ENCODE data around the gene HMCN2.

The HMCN2 gene

DNA sequence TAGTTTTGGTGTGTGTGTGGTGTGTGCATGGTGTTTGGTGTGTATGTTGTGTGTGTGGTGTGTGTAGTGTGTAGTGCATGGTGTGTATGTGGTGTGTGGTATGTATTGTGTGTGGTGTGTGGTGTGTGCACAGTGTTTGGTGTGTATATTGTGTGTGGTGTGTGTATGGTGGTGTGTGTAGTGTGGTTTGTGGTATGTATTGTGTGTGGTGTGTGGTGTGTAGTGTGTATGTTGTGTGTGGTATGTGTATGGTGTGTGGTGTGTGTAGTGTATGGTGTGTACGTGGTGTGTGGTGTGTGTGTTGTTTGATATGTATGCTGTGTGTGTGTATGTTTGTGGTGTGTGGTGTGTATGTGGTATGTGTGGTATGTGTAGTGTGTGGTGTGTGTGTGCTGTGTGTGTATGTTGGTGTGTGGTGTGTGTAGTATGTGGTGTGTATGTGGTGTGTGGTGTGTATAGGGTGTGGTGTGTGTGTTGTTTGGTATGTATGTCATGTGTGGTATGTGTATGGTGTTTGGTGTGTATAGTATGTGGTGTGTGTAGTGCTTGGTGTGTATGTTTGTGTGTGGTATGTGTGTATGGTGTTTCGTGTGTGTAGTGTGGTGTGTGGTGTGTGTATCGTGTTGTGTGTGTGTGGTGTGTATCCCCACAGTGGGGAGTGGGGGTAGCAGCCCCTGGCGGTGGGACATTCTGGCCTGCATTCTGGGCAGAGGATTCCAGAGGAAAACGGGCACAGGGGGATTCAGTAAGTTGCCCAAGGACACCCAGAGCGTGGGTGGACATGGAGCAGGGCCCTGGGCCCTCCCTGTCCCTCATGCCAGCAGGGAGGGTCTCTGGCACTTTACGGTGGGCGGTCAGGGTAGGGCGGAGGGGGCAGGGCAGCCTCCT, 79.7 kb downstream of the HMCN2 start:
- H3K4me3 ChIP-seq (ENCODE audit: low read depth in 1 of 2, low read length in 2 of 2), result no peak overlapping the region

DNA sequence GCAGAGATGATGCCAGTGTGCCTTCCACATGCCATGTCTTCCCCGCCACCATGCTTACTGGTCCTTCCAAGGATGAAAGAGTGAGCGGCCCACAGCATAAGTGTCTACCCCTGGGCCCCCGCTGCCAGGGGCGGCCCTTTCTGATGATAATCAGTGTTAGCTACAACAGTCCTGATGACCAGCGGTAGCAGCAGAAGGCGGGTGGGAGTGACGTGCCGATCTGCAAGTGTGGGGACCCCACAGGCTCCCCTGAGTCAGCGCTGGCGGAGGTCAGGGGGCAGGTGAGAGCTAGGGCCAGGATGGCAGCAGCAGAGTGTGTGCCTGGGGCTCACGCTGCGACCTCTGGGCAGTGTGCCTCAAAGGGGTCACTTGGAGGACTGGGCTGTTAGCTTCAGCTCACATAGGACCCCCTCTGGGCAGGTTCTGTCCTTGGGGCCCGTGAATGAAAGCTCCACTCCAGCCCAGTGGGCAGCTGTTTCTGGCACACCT, 80.4 kb downstream of the HMCN2 start:
- H3K27ac ChIP-seq (ENCODE audit: low read depth, low read length), result no peak overlapping the region
- H3K27me3 ChIP-seq (ENCODE audit: control insufficient read depth in 1 of 2, insufficient read depth in 2 of 2, low read length in 2 of 2), result no peaks in the 10 kb centered on the region
- H3K36me3 ChIP-seq (ENCODE audit: insufficient read depth, low read length), result peaks cover 3% of the 10 kb centered on the region
- H3K4me3 ChIP-seq (ENCODE audit: low read depth in 1 of 2, low read length in 2 of 2), result no peak overlapping the region
- H3K9ac ChIP-seq (ENCODE audit: low read length), result no peak overlapping the region
- H3K9me3 ChIP-seq (ENCODE audit: low read length), result no peaks in the 10 kb centered on the region
- no peaks in the 10 kb centered on the region for H3K4me1 ChIP-seq (ENCODE audit: insufficient read depth, low read length)

More for the DNA sequence above, 79.7 kb downstream of the HMCN2 start:
- no peak overlapping the region for H3K27ac ChIP-seq (ENCODE audit: low read depth, low read length)
- H3K9me3 ChIP-seq (ENCODE audit: low read length), result no peaks in the 10 kb centered on the region
- H3K36me3 ChIP-seq (ENCODE audit: insufficient read depth, low read length), result no peaks in the 10 kb centered on the region
- H3K9ac ChIP-seq (ENCODE audit: low read length), result no peak overlapping the region
- no peaks in the 10 kb centered on the region for H3K4me1 ChIP-seq (ENCODE audit: insufficient read depth, low read length)
- no peaks in the 10 kb centered on the region for H3K27me3 ChIP-seq (ENCODE audit: control insufficient read depth in 1 of 2, insufficient read depth in 2 of 2, low read length in 2 of 2)

DNA sequence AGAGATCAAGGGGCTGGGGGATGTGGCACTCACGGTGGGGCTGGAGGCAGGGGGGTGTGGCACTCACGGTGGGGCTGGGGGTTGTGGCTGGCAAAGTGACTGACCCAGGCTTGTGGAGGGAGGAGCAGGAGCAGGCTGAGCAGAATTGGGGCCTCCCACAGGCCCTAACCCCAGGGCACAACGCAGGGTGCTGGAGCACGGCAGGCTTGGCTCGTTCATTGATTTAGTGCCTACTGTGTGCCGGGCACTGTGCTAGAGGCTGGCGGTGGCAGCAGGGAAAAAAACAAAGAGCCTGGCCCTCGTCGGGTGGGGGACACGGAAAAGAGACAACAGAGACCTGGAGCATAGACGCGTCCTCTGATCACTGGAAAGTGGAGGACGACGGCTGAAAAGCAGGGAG, 80.9 kb downstream of the HMCN2 start:
- H3K36me3 ChIP-seq (ENCODE audit: insufficient read depth, low read length), result peaks cover 8% of the 10 kb centered on the region
- H3K4me3 ChIP-seq (ENCODE audit: low read depth in 1 of 2, low read length in 2 of 2), result no peak overlapping the region
- H3K4me1 ChIP-seq (ENCODE audit: insufficient read depth, low read length), result no peaks in the 10 kb centered on the region
- H3K9ac ChIP-seq (ENCODE audit: low read length), result no peak overlapping the region
- no peak overlapping the region for H3K27ac ChIP-seq (ENCODE audit: low read depth, low read length)
- H3K27me3 ChIP-seq (ENCODE audit: control insufficient read depth in 1 of 2, insufficient read depth in 2 of 2, low read length in 2 of 2), result no peaks in the 10 kb centered on the region
- H3K9me3 ChIP-seq (ENCODE audit: low read length), result no peaks in the 10 kb centered on the region

DNA sequence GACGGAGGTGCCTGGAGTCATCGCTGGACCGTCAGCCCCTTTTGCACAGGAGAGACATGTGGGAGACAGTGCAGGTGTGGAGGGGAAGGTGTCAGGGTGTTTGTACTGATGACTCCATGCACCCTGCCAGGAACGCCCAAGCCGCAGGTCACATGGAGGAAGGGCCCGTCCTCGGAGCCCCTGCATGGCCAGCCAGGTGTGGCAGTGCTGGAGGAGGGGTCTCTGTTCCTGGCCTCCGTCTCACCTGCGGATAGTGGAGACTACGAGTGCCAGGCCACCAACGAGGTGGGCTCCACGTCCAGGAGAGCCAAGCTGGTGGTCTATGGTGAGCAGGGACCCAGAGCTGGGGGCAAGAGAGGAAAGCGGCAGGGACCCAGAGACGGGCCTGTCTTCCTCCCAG, 81.5 kb downstream of the HMCN2 start:
- Histone ChIP-seq H3K27ac (ENCODE audit: low read depth, low read length) (no peak overlapping the region), H3K4me1 (ENCODE audit: insufficient read depth, low read length) (no peaks in the 10 kb centered on the region), H3K9ac (ENCODE audit: low read length) (no peak overlapping the region), H3K9me3 (ENCODE audit: low read length) (no peaks in the 10 kb centered on the region), H3K4me3 (ENCODE audit: low read depth in 1 of 2, low read length in 2 of 2) (no peak overlapping the region), H3K27me3 (ENCODE audit: control insufficient read depth in 1 of 2, insufficient read depth in 2 of 2, low read length in 2 of 2) (no peaks in the 10 kb centered on the region), H3K36me3 (ENCODE audit: insufficient read depth, low read length) (peaks cover 11% of the 10 kb centered on the region)

DNA sequence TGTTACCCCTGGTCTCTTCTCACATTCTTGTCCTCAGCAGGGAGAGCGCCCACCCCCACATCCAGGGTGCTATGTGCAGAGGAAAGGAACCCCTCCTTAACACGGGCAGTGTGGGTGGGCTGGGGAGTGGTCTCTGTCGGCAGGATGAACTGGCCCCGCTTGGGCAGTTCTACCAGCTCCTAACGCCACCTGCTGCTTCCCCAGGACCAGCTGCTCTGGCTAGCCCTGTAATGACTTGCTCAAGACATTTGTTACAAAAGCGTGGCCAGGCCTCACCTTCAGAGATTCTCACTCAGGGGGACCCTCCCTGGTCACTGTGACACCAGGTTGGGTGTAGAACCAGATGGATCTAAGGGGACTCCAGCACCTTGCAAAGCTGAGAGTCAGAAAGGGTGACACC, 82.4 kb downstream of the HMCN2 start:
- H3K36me3 ChIP-seq (ENCODE audit: insufficient read depth, low read length), result peaks cover 14% of the 10 kb centered on the region
- H3K27me3 ChIP-seq (ENCODE audit: control insufficient read depth in 1 of 2, insufficient read depth in 2 of 2, low read length in 2 of 2), result no peaks in the 10 kb centered on the region
- H3K9me3 ChIP-seq (ENCODE audit: low read length), result no peaks in the 10 kb centered on the region
- no peak overlapping the region for H3K27ac ChIP-seq (ENCODE audit: low read depth, low read length)
- no peak overlapping the region for H3K4me3 ChIP-seq (ENCODE audit: low read depth in 1 of 2, low read length in 2 of 2)
- no peak overlapping the region for H3K9ac ChIP-seq (ENCODE audit: low read length)
- no peaks in the 10 kb centered on the region for H3K4me1 ChIP-seq (ENCODE audit: insufficient read depth, low read length)

DNA sequence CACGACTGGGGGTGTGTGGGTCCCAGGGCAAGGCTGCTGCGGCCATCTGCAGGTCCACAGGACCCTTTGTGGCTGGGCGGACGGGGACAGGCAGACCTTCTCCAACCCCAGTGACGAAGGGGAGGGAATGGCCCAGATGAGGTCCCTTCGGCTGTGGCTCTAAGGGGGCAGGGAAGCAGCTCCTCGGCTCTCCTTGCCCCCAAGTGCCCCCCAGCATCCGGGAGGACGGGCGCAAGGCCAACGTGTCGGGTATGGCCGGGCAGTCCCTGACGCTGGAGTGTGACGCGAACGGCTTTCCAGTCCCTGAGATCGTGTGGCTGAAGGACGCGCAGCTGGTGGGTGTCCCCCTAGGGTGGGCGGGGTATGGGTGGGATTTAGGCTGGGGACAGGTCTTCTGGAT, 82.8 kb downstream of the HMCN2 start:
- Histone ChIP-seq H3K27ac (ENCODE audit: low read depth, low read length) (no peak overlapping the region), H3K36me3 (ENCODE audit: insufficient read depth, low read length) (peaks cover 18% of the 10 kb centered on the region)

DNA sequence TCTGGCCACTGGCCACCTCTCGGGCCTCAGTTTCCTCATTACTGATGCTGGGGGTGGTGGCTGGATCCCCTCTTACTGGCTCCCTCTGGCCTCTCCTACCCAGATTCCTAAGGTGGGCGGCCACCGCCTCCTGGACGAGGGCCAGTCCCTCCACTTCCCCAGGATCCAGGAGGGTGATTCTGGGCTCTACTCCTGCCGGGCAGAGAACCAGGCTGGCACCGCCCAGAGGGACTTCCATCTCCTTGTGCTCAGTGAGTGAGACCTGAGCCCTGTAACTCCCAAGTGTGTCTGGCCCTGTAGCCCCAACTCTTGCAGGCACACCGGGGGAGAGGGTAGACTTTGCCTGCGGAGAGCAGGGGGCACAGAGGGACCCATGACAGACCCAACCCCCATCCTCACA, 83.3 kb downstream of the HMCN2 start:
- Histone ChIP-seq H3K4me1 (ENCODE audit: insufficient read depth, low read length) (no peaks in the 10 kb centered on the region), H3K9ac (ENCODE audit: low read length) (no peak overlapping the region), H3K27ac (ENCODE audit: low read depth, low read length) (no peak overlapping the region), H3K4me3 (ENCODE audit: low read depth in 1 of 2, low read length in 2 of 2) (no peak overlapping the region), H3K27me3 (ENCODE audit: control insufficient read depth in 1 of 2, insufficient read depth in 2 of 2, low read length in 2 of 2) (no peaks in the 10 kb centered on the region), H3K36me3 (ENCODE audit: insufficient read depth, low read length) (peaks cover 21% of the 10 kb centered on the region), H3K9me3 (ENCODE audit: low read length) (no peaks in the 10 kb centered on the region)

More for the DNA sequence above, 82.8 kb downstream of the HMCN2 start:
- Histone ChIP-seq H3K4me3 (ENCODE audit: low read depth in 1 of 2, low read length in 2 of 2) (no peak overlapping the region), H3K27me3 (ENCODE audit: control insufficient read depth in 1 of 2, insufficient read depth in 2 of 2, low read length in 2 of 2) (no peaks in the 10 kb centered on the region), H3K9me3 (ENCODE audit: low read length) (no peaks in the 10 kb centered on the region), H3K9ac (ENCODE audit: low read length) (no peak overlapping the region), H3K4me1 (ENCODE audit: insufficient read depth, low read length) (no peaks in the 10 kb centered on the region)

DNA sequence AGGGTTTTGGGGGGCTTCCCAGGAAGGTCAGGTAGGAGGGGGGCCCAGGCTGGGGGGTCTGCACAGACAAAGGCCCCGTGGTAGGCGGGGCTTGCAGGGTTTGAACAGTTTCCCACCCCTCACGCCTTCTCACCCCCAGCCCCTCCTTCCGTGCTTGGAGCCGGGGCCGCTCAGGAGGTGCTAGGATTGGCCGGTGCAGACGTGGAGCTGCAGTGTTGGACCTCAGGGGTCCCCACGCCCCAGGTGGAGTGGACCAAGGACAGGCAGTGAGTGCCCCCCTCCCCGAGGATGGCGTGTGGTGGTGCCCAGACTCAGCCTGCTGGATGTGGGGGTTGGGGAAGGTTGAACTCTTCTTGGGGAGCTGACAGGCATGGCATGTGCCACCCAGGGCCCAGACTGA, 83.8 kb downstream of the HMCN2 start:
- Histone ChIP-seq H3K9ac (ENCODE audit: low read length) (no peak overlapping the region), H3K4me3 (ENCODE audit: low read depth in 1 of 2, low read length in 2 of 2) (no peak overlapping the region), H3K27me3 (ENCODE audit: control insufficient read depth in 1 of 2, insufficient read depth in 2 of 2, low read length in 2 of 2) (no peaks in the 10 kb centered on the region), H3K27ac (ENCODE audit: low read depth, low read length) (no peak overlapping the region), H3K9me3 (ENCODE audit: low read length) (no peaks in the 10 kb centered on the region), H3K36me3 (ENCODE audit: insufficient read depth, low read length) (peaks cover 21% of the 10 kb centered on the region), H3K4me1 (ENCODE audit: insufficient read depth, low read length) (no peaks in the 10 kb centered on the region)

DNA sequence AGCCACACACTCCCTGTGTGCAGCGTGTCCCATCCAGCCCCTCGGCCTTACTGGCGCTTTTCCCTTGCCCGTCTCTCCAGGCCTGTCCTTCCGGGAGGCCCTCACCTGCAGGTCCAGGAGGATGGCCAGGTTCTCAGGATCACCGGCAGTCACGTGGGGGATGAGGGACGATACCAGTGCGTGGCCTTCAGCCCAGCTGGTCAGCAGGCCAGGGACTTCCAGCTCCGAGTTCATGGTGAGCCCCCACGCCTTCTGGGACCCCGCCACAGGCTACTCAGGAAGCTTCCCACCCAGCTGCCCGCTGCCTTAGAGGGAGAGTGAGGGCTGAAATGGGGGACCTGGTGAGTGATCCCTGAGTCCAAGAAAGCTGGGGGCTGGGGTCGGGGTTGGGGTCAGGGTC, 85.8 kb downstream of the HMCN2 start:
- peaks cover 35% of the 10 kb centered on the region for H3K36me3 ChIP-seq (ENCODE audit: insufficient read depth, low read length)
- H3K4me3 ChIP-seq (ENCODE audit: low read depth in 1 of 2, low read length in 2 of 2), result no peak overlapping the region
- no peak overlapping the region for H3K27ac ChIP-seq (ENCODE audit: low read depth, low read length)
- H3K4me1 ChIP-seq (ENCODE audit: insufficient read depth, low read length), result no peaks in the 10 kb centered on the region
- H3K9ac ChIP-seq (ENCODE audit: low read length), result no peak overlapping the region
- H3K9me3 ChIP-seq (ENCODE audit: low read length), result no peaks in the 10 kb centered on the region
- H3K27me3 ChIP-seq (ENCODE audit: control insufficient read depth in 1 of 2, insufficient read depth in 2 of 2, low read length in 2 of 2), result no peaks in the 10 kb centered on the region

DNA sequence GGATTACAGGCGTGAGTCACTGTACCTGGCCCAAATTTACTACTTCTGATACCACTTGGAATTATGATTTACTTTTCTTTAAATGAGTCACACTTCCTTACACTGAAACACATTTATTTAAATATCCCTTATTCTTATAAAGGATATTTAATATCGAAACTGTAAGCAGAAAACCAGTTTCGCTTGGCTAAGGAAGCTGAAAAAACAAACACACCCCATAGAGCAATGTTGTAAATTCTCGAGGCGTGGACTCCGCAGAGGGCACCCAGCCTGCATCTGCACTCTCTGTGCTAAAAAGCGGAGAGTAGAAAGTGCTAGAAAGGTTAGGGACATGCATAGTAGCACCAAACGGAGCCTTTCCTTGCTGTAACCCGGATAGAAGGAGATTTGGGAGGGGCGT, 86.5 kb downstream of the HMCN2 start:
- Histone ChIP-seq H3K9ac (ENCODE audit: low read length) (no peak overlapping the region), H3K9me3 (ENCODE audit: low read length) (no peaks in the 10 kb centered on the region), H3K4me3 (ENCODE audit: low read depth in 1 of 2, low read length in 2 of 2) (no peak overlapping the region), H3K36me3 (ENCODE audit: insufficient read depth, low read length) (peaks cover 41% of the 10 kb centered on the region), H3K27ac (ENCODE audit: low read depth, low read length) (no peak overlapping the region), H3K4me1 (ENCODE audit: insufficient read depth, low read length) (no peaks in the 10 kb centered on the region), H3K27me3 (ENCODE audit: control insufficient read depth in 1 of 2, insufficient read depth in 2 of 2, low read length in 2 of 2) (no peaks in the 10 kb centered on the region)

DNA sequence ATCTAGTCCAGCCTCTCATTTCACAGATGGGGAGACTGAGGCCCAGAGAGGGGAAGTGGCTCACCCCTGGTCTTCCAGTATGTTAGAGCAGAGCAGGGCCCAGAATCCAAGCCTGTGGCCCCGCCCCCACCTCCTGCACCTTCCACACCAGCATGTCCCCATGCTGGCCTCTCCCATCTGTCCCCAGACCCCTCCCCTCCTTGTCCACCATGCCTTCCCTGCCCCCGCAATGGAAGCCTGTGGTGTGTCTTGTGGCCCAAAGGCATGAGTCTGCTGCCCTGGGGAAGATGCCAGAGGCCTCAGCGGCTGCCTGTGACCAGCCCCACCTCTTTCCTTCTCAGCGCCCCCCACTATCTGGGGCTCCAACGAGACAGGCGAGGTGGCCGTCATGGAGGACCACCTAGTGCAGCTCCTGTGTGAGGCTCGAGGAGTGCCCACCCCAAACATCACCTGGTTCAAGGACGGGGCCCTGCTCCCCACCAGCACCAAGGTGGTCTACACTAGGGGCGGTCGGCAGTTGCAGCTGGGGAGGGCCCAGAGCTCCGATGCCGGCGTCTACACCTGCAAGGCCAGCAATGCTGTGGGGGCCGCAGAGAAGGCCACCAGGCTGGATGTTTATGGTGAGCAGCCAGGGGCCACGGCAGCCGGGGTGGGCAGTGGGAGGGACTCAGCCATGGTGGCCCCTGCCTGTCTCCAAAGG, 87.2 kb downstream of the HMCN2 start:
- peaks cover 41% of the 10 kb centered on the region for H3K36me3 ChIP-seq (ENCODE audit: insufficient read depth, low read length)
- H3K27ac ChIP-seq (ENCODE audit: low read depth, low read length), result no peak overlapping the region
- no peak overlapping the region for H3K9ac ChIP-seq (ENCODE audit: low read length)

More for the DNA sequence above, 87.2 kb downstream of the HMCN2 start:
- Histone ChIP-seq H3K4me3 (ENCODE audit: low read depth in 1 of 2, low read length in 2 of 2) (no peak overlapping the region), H3K27me3 (ENCODE audit: control insufficient read depth in 1 of 2, insufficient read depth in 2 of 2, low read length in 2 of 2) (no peaks in the 10 kb centered on the region), H3K9me3 (ENCODE audit: low read length) (no peaks in the 10 kb centered on the region), H3K4me1 (ENCODE audit: insufficient read depth, low read length) (no peaks in the 10 kb centered on the region)

Measured in muscle layer of colon (tissue), 2 donors.